PC-9 (cell line): ENCODE results near the gene AP1G1. TPM values are rescaled to one million over a fixed set of nuclear protein-coding genes. Genes with fewer than 3 reads are reported as not detected.

ENCODE experiments used
- BruUV-seq: library from RNA; stranded (reverse); fragments of 400-500 nt; replicated peaks from 2 replicates; lab custom pipeline; 2021; lab: Mats Ljungman, UMichigan
- CTCF ChIA-PET: fragments of 300-600 bp; sonication (Branson Sonifier 250); formaldehyde crosslinking; loops from one replicate; lab custom pipeline; 2022; ENCODE audit warnings: antibody characterized with exemption; lab: Charles Lee
- POLR2A ChIA-PET: fragments of 300-600 bp; sonication (Branson Sonifier 250); formaldehyde crosslinking; loops from one replicate; lab custom pipeline; 2022; ENCODE audit warnings: antibody characterized with exemption; ENCODE audit not compliant: unreplicated experiment; lab: Charles Lee
- DNase-seq, 2 experiments: peaks; one replicate each; pipeline versions ENCODE4 v3.0.0 to v3.0.0-alpha.2; 2015 to 2022; ENCODE audit warnings: mixed read lengths in 1 of 2
- H2AFZ ChIP-seq: fragments of 200-600 bp; sonication (generic); 2 replicates; pipeline ENCODE4 v1.8.1; 2017; ENCODE audit warnings: antibody characterized with exemption
- H3F3A ChIP-seq: fragments of 200-600 bp; sonication (generic); 2 replicates; pipeline ENCODE4 v1.8.1; 2017; ENCODE audit warnings: antibody characterized with exemption, mild to moderate bottlenecking, low read depth; ENCODE audit not compliant: insufficient read depth
- H3K27ac ChIP-seq: fragments of 200-600 bp; sonication (generic); 2 replicates; pipeline ENCODE4 v1.6.1; 2016; ENCODE audit warnings: mixed run types
- H3K27me3 ChIP-seq: fragments of 200-600 bp; sonication (generic); 2 replicates; pipeline ENCODE4 v1.6.1; 2016; ENCODE audit warnings: low read depth, mixed run types; ENCODE audit not compliant: insufficient read depth
- H3K36me3 ChIP-seq: fragments of 200-600 bp; sonication (generic); 2 replicates; pipeline ENCODE4 v1.6.1; 2016; ENCODE audit warnings: low read depth, mixed run types
- H3K4me1 ChIP-seq: fragments of 200-600 bp; sonication (generic); replicated peaks from 2 replicates; pipeline ENCODE4 v1.6.1; 2016; ENCODE audit warnings: mixed run types; ENCODE audit not compliant: insufficient read depth
- H3K4me2 ChIP-seq: fragments of 200-600 bp; sonication (generic); 2 replicates; pipeline ENCODE4 v1.6.1; 2017; ENCODE audit warnings: mixed run types
- H3K4me3 ChIP-seq: fragments of 200-600 bp; sonication (generic); 2 replicates; pipeline ENCODE4 v1.6.1; 2016; ENCODE audit warnings: mixed run types
- H3K79me2 ChIP-seq: fragments of 200-600 bp; sonication (generic); 2 replicates; pipeline ENCODE4 v1.6.1; 2017; ENCODE audit warnings: low read depth, mixed run types
- H3K9me2 ChIP-seq: fragments of 200-600 bp; sonication (generic); 2 replicates; pipeline ENCODE4 v1.8.1; 2017; ENCODE audit warnings: mild to moderate bottlenecking; ENCODE audit not compliant: insufficient read depth
- H3K9me3 ChIP-seq: fragments of 200-600 bp; sonication (generic); 2 replicates; pipeline ENCODE4 v1.8.1; 2016; ENCODE audit warnings: low read depth; ENCODE audit not compliant: insufficient read depth
- H4K20me1 ChIP-seq: fragments of 200-600 bp; sonication (generic); 2 replicates; pipeline ENCODE4 v1.8.1; 2017; ENCODE audit not compliant: insufficient read depth
- CTCF ChIP-seq: fragments of 200-600 bp; sonication (generic); conservative IDR thresholded peaks from 2 replicates; pipeline ENCODE4 v1.6.1; 2017; ENCODE audit warnings: mixed run types, antibody characterized with exemption, mild to moderate bottlenecking, moderate library complexity
- EZH2 ChIP-seq: fragments of 200-600 bp; sonication (generic); IDR thresholded peaks from 2 replicates; pipeline ENCODE4 v1.8.0; 2017; ENCODE audit warnings: antibody characterized with exemption, low read depth
- intact Hi-C: fragments of 100-400 bp; cut with micrococcal nuclease; formaldehyde crosslinking; loops from one replicate; pipeline ENCODE4 v1.10.0; 2022; ENCODE audit not compliant: unreplicated experiment
- total RNA-seq: library from RNA; stranded (reverse); gene quantifications from 2 replicates; pipeline ENCODE4 v1.2.3, GENCODE V29; 2021

AP1G1 gene
- total RNA-seq, 1 experiment from 2014 or later: 72.5 TPM

GRCh38 chr16:71700831-71701230, 107.8 kb downstream of the AP1G1 start:
- Histone ChIP-seq H3K27me3 (no peaks in the 10 kb centered on the region), H2AFZ (no peak overlapping the region), H3K4me2 (no peak overlapping the region), H3K9me2 (no peaks in the 10 kb centered on the region), H3K4me3 (no peak overlapping the region), H3K9me3 (no peaks in the 10 kb centered on the region), H3K79me2 (peaks cover 2% of the 10 kb centered on the region; the same call in 1 of the 2 replicates), H3F3A (no peaks in the 10 kb centered on the region), H4K20me1 (no peaks in the 10 kb centered on the region), H3K36me3 (0 out of 2 replicates have a peak, but pooled peaks cover 4% of the 10 kb centered on the region), H3K27ac (no peak overlapping the region), H3K4me1 (no peaks in the 10 kb centered on the region)
- intact Hi-C loops: no loop called here
- ChIA-PET CTCF (no interaction called here), POLR2A (no interaction called here)
- TF ChIP-seq EZH2 (no peak), CTCF (no peak)
- DNase-seq: no peak
- no TSS peak for BruUV-seq

GRCh38 chr16:71698491-71698890, 110.1 kb downstream of the AP1G1 start:
- BruUV-seq: no TSS peak

GRCh38 chr16:71693164-71693563, 115.5 kb downstream of the AP1G1 start:
- ChIA-PET POLR2A (no interaction called here), CTCF (no interaction called here)
- DNase-seq: no peak
- Histone ChIP-seq H4K20me1 (no peaks in the 10 kb centered on the region), H2AFZ (no peak overlapping the region), H3K9me2 (no peaks in the 10 kb centered on the region), H3K27ac (no peak overlapping the region), H3K27me3 (no peaks in the 10 kb centered on the region), H3F3A (no peaks in the 10 kb centered on the region), H3K4me2 (no peak overlapping the region), H3K9me3 (no peaks in the 10 kb centered on the region), H3K4me1 (no peaks in the 10 kb centered on the region), H3K36me3 (no peaks in the 10 kb centered on the region), H3K4me3 (no peak overlapping the region), H3K79me2 (no peaks in the 10 kb centered on the region)
- no peak for TF ChIP-seq EZH2
- TF ChIP-seq CTCF: no peak
- no TSS peak for BruUV-seq
- intact Hi-C loops: no loop called here

More at GRCh38 chr16:71698491-71698890, 110.1 kb downstream of the AP1G1 start:
- H3K4me1 ChIP-seq: no peaks in the 10 kb centered on the region
- H3K9me2 ChIP-seq: no peaks in the 10 kb centered on the region
- H4K20me1 ChIP-seq: no peaks in the 10 kb centered on the region
- no peak overlapping the region for H3K27ac ChIP-seq
- H3K79me2 ChIP-seq: no peaks in the 10 kb centered on the region
- H2AFZ ChIP-seq: no peak overlapping the region
- intact Hi-C loops: no loop called here
- no peak for TF ChIP-seq EZH2
- no peak for TF ChIP-seq CTCF
- POLR2A ChIA-PET: no interaction called here
- H3K36me3 ChIP-seq: 0 out of 2 replicates have a peak, but pooled peaks cover 4% of the 10 kb centered on the region
- H3K4me2 ChIP-seq: no peak overlapping the region
- no peaks in the 10 kb centered on the region for H3K27me3 ChIP-seq
- H3K4me3 ChIP-seq: no peak overlapping the region
- CTCF ChIA-PET: no interaction called here
- DNase-seq: no peak
- H3K9me3 ChIP-seq: no peaks in the 10 kb centered on the region
- no peaks in the 10 kb centered on the region for H3F3A ChIP-seq
